B cell (primary cell): ENCODE measurements around the gene OR2J1. TPM values are rescaled to one million over a fixed set of nuclear protein-coding genes. Genes with fewer than 3 reads are reported as not detected.
"Not testable (repeated sequence)": the region's sequence is repeated elsewhere in the genome, so short reads cannot be mapped to it uniquely, and the experiment has no call there.

Experiments
- ATAC-seq: fragments of 200-7000 bp; cut with Tn5 transposase; one replicate; pipeline ENCODE4 v1.10.0; 2021; ENCODE audit warnings: low read depth, mild to moderate bottlenecking, moderate number of reproducible peaks, moderate library complexity
- CTCF ChIA-PET: fragments of 350-600 bp; sonication (Branson Sonifier 250); formaldehyde crosslinking; loops from one replicate; lab custom pipeline; 2021; ENCODE audit warnings: antibody characterized with exemption, inconsistent platforms; lab: Charles Lee
- POLR2A ChIA-PET: fragments of 350-600 bp; sonication (Branson Sonifier 250); formaldehyde crosslinking; loops from one replicate; lab custom pipeline; 2021; ENCODE audit warnings: antibody characterized with exemption; lab: Charles Lee
- DNase-seq: peaks from one replicate; pipeline ENCODE4 v3.0.0; 2013
- H2AFZ ChIP-seq: 2 replicates; pipeline ENCODE4 v1.6.1; 2012; ENCODE audit warnings: mild to moderate bottlenecking, low read depth, low read length; ENCODE audit not compliant: insufficient read depth, poor library complexity, severe bottlenecking
- H3K27ac ChIP-seq, 2 donors: 1 replicate in 1 of 2; 2 replicates in 1 of 2; pipeline ENCODE4 v1.5.1; 2012 to 2013; ENCODE audit warnings: low read length in 2 of 2, mild to moderate bottlenecking in 2 of 2, moderate library complexity in 1 of 2
- H3K27me3 ChIP-seq, 4 experiments: fragments of 200-600 bp in 1 of 4; sonication (generic) in 1 of 4; replicated peaks in 1 of 4; 1 replicate in 2 of 4; 2 replicates in 2 of 4; pipeline versions ENCODE4 v1.6.1 to v1.7.0; 2013 to 2016; ENCODE audit warnings: low read length in 3 of 4, mild to moderate bottlenecking in 2 of 4, mixed read lengths in 1 of 4, moderate library complexity in 1 of 4; ENCODE audit not compliant: insufficient read depth in 4 of 4, control insufficient read depth in 3 of 4; ENCODE audit errors: control extremely low read depth in 1 of 4
- H3K36me3 ChIP-seq, 2 experiments: replicated peaks in 1 of 2; 1 replicate in 1 of 2; 2 replicates in 1 of 2; pipeline versions ENCODE4 v1.6.1 to v1.7.1; 2013; ENCODE audit warnings: low read length in 1 of 2; ENCODE audit not compliant: insufficient read depth in 2 of 2, control insufficient read depth in 1 of 2; ENCODE audit errors: control extremely low read depth in 1 of 2, extremely low read depth in 1 of 2
- H3K4me1 ChIP-seq, 2 donors: fragments of 200-600 bp in 1 of 2; sonication (generic) in 1 of 2; 1 replicate in 1 of 2; 2 replicates in 1 of 2; pipeline versions ENCODE4 v1.5.1 to v1.6.1; 2013 to 2017; ENCODE audit warnings: low read length in 2 of 2; ENCODE audit not compliant: control insufficient read depth in 2 of 2, insufficient read depth in 2 of 2
- H3K4me2 ChIP-seq: replicated peaks from 2 replicates; pipeline ENCODE3; 2012; ENCODE audit warnings: mild to moderate bottlenecking, low read depth, low read length; ENCODE audit not compliant: poor library complexity, severe bottlenecking
- H3K4me3 ChIP-seq, 5 experiments: fragments of 200-600 bp in 1 of 5; sonication (generic) in 1 of 5; 1 replicate in 3 of 5; 2 replicates in 2 of 5; pipeline versions ENCODE4 v1.5.1 to v1.7.0; 2011 to 2016; ENCODE audit warnings: low read length in 4 of 5, mild to moderate bottlenecking in 4 of 5, low read depth in 2 of 5, control low read depth in 1 of 5, moderate library complexity in 1 of 5; ENCODE audit not compliant: insufficient read depth in 1 of 5; ENCODE audit errors: control extremely low read depth in 1 of 5, extremely low read depth in 1 of 5
- H3K79me2 ChIP-seq: fragments of 200-600 bp; sonication (generic); one replicate; pipeline ENCODE4 v1.6.0; 2016; ENCODE audit warnings: low read length; ENCODE audit not compliant: control insufficient read depth, insufficient read depth
- H3K9ac ChIP-seq: fragments of 200-600 bp; sonication (generic); 2 replicates; pipeline ENCODE4 v1.6.1; 2017; ENCODE audit warnings: mild to moderate bottlenecking, low read length, moderate library complexity
- H3K9me3 ChIP-seq, 3 donors: one replicate each; pipeline versions ENCODE4 v1.6.1 to v1.7.1; 2013; ENCODE audit warnings: low read length in 2 of 3; ENCODE audit not compliant: control insufficient read depth in 2 of 3, insufficient read depth in 1 of 3; ENCODE audit errors: control extremely low read depth in 1 of 3
- H4K20me1 ChIP-seq: 2 replicates; pipeline ENCODE4 v1.6.0; 2012; ENCODE audit warnings: mild to moderate bottlenecking, low read length; ENCODE audit not compliant: insufficient read depth, control insufficient read depth, poor library complexity, severe bottlenecking
- H3K27ac Mint-ChIP-seq: one replicate; pipeline ENCODE4 v1.8.0; 2021; ENCODE audit warnings: mixed read lengths
- H3K27me3 Mint-ChIP-seq: one replicate; pipeline ENCODE4 v1.8.0; 2021; ENCODE audit warnings: mixed read lengths
- H3K4me1 Mint-ChIP-seq: one replicate; pipeline ENCODE4 v1.8.0; 2021; ENCODE audit warnings: mixed read lengths
- H3K4me3 Mint-ChIP-seq: one replicate; pipeline ENCODE4 v1.8.0; 2021; ENCODE audit warnings: mixed read lengths
- H3K9me3 Mint-ChIP-seq: one replicate; pipeline ENCODE4 v1.8.0; 2022; ENCODE audit warnings: mixed read lengths; ENCODE audit not compliant: insufficient read depth
- CTCF ChIP-seq: fragments of 200-600 bp; IDR thresholded peaks from one replicate; pipeline ENCODE4 v1.8.0; 2022; ENCODE audit warnings: antibody characterized with exemption, mild to moderate bottlenecking
- EZH2 ChIP-seq: IDR thresholded peaks from 2 replicates; pipeline ENCODE4 v1.6.1; 2012; ENCODE audit warnings: borderline replicate concordance, low read depth, mild to moderate bottlenecking, moderate library complexity, low read length; ENCODE audit not compliant: insufficient read depth, poor library complexity, severe bottlenecking
- WGBS: methylation state at CpG from one replicate; pipeline ENCODE4 v1.1.5; 2013; ENCODE audit warnings: missing lambda C conversion rate; ENCODE audit not compliant: insufficient coverage; 5-methylcytosine and 5-hydroxymethylcytosine counted together
- intact Hi-C: fragments of 100-400 bp; cut with micrococcal nuclease; formaldehyde crosslinking; loops from one replicate; pipeline ENCODE4 v1.10.0; 2022
- polyA plus RNA-seq: library from polyadenylated mRNA; depleted of rRNA; stranded (reverse); fragments of >200 nt; gene quantifications from 2 replicates; pipeline ENCODE4 v1.2.3, GENCODE V29; 2012
- total RNA-seq, 2 donors: library from RNA; stranded (reverse); fragments of 120-200 nt in 1 of 2; gene quantifications; 1 replicate in 1 of 2; 2 replicates in 1 of 2; pipeline versions ENCODE4 v1.2.3 to v1.2.4, GENCODE V29; 2013 to 2022

Gene OR2J1
- total and polyA plus RNA-seq, 2 donors (not counting 1 experiment from before 2014, with no cell fraction given): not detected

- H3K4me2 ChIP-seq: no peak overlapping the region
- H3K4me1 Mint-ChIP-seq: no peaks in the 10 kb centered on the region
- ATAC-seq (no peak), DNase-seq (no peak)
- no peak overlapping the region for H3K27ac Mint-ChIP-seq
- H2AFZ ChIP-seq: no peak overlapping the region
- no peaks in the 10 kb centered on the region for H3K36me3 ChIP-seq
- peaks cover 0 to 7% (median 3%) of the 10 kb centered on the region in 4 experiments for H3K27me3 ChIP-seq
- no peaks in the 10 kb centered on the region for H3K79me2 ChIP-seq
- no peaks in the 10 kb centered on the region for H3K9me3 ChIP-seq
- no peak overlapping the region for H3K9ac ChIP-seq
- peaks cover 28% of the 10 kb centered on the region for H3K27me3 Mint-ChIP-seq
- intact Hi-C loops: loop anchor here (2.0 kb wide), 1 partner anchor 275 kb away; no protein-coding TSS in a partner anchor
- TF ChIP-seq CTCF (no peak), EZH2 (no peak)
- H3K4me1 ChIP-seq: no peaks in the 10 kb centered on the region
- ChIA-PET CTCF (no interaction called here), POLR2A (no interaction called here)
- no peak overlapping the region for H3K4me3 ChIP-seq
- no peak overlapping the region for H3K27ac ChIP-seq
- no peaks in the 10 kb centered on the region for H3K9me3 Mint-ChIP-seq
- WGBS: 76% methylated on average over 7 of the region's 7 CpGs
- no peak overlapping the region for H3K4me3 Mint-ChIP-seq
- no peaks in the 10 kb centered on the region for H4K20me1 ChIP-seq
Measured at GRCh38 chr6:29112135-29112534, 12.8 kb downstream of the OR2J1 start.

- H2AFZ ChIP-seq, H4K20me1 ChIP-seq, H3K4me3 ChIP-seq, H3K79me2 ChIP-seq, H3K36me3 ChIP-seq, H3K4me2 ChIP-seq, POLR2A ChIA-PET, DNase-seq, ATAC-seq, H3K27ac Mint-ChIP-seq, H3K9me3 Mint-ChIP-seq, H3K9ac ChIP-seq, H3K4me3 Mint-ChIP-seq, H3K9me3 ChIP-seq, intact Hi-C loops, H3K27ac ChIP-seq, CTCF ChIA-PET, H3K4me1 Mint-ChIP-seq, H3K4me1 ChIP-seq: not testable (repeated sequence)
- H3K27me3 ChIP-seq: peaks cover 0 to 11% (median 8%) of the 10 kb centered on the region in 4 experiments
- no CpG with 5 or more reads among the region's 3 CpGs for WGBS
- peaks cover 36% of the 10 kb centered on the region for H3K27me3 Mint-ChIP-seq
Measured at GRCh38 chr6:29114964-29115363, 15.7 kb downstream of the OR2J1 start.
